ENCODE data around the gene NEGR1.
A peak's percentile ranks its signal among the peaks of the same experiment; 100 is the strongest.

Gene NEGR1

GRCh38 chr1:71869326-71869725, 413.0 kb downstream of the NEGR1 start:
- no peaks in the 10 kb centered on the region for H3K9me3 ChIP-seq (ENCODE audit: low read length)
- H3K36me3 ChIP-seq (ENCODE audit: insufficient read depth, low read length) = no peaks in the 10 kb centered on the region
- H3K4me3 ChIP-seq (ENCODE audit: low read length) = no peak overlapping the region
- H3K4me1 ChIP-seq (ENCODE audit: insufficient read depth, low read length) = no peaks in the 10 kb centered on the region
- no peaks in the 10 kb centered on the region for H3K27me3 ChIP-seq (ENCODE audit: insufficient read depth, low read length)
- no peak overlapping the region for H2AFZ ChIP-seq (ENCODE audit: low read depth, low read length)

DNA sequence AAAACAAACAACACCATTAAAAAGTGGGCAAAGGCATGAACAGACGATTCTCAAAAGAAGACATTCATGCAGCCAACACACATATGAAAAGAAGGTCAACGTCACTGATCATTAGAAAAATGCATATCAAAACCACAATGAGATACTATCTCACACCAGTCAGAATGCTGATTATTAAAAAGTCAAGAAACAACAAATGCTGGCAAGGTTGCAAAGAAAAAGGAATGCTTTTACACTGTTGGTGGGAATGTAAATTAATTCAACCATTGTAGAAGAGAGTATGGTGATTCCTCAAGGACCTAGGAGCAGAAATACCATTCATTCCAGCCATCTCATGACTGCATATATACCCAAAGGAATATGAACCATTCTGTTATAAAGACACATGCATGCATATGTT, 419.6 kb downstream of the NEGR1 start:
- Histone ChIP-seq H3K9me3 (ENCODE audit: low read length) (no peaks in the 10 kb centered on the region), H3K36me3 (ENCODE audit: insufficient read depth, low read length) (no peaks in the 10 kb centered on the region), H3K27me3 (ENCODE audit: insufficient read depth, low read length) (no peaks in the 10 kb centered on the region), H3K4me1 (ENCODE audit: insufficient read depth, low read length) (peaks cover under 1% of the 10 kb centered on the region), H2AFZ (ENCODE audit: low read depth, low read length) (no peak overlapping the region), H3K4me3 (ENCODE audit: low read length) (no peak overlapping the region)

DNA sequence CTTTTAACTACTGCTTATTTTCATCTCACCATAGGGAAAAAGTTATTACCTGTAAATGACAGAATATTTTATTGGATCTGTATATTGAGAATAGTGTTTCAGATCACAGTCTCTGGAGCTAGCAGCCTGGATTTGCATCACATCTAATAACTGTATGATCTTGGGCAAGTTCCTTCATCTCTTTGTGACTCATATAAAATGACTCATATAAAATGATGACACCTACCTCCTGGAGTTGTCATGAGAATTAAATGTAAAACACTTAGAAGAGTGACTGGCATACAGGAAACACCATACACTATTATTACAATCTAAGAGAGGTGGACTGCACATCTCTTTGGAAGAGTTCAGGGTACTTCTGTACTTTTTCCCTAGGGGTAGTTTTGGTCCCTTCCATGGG, 421.3 kb downstream of the NEGR1 start:
- Histone ChIP-seq H2AFZ (ENCODE audit: low read depth, low read length) (no peak overlapping the region), H3K36me3 (ENCODE audit: insufficient read depth, low read length) (no peaks in the 10 kb centered on the region), H3K4me1 (ENCODE audit: insufficient read depth, low read length) (peaks cover 2% of the 10 kb centered on the region), H3K27me3 (ENCODE audit: insufficient read depth, low read length) (no peaks in the 10 kb centered on the region), H3K9me3 (ENCODE audit: low read length) (no peaks in the 10 kb centered on the region), H3K4me3 (ENCODE audit: low read length) (no peak overlapping the region)

DNA sequence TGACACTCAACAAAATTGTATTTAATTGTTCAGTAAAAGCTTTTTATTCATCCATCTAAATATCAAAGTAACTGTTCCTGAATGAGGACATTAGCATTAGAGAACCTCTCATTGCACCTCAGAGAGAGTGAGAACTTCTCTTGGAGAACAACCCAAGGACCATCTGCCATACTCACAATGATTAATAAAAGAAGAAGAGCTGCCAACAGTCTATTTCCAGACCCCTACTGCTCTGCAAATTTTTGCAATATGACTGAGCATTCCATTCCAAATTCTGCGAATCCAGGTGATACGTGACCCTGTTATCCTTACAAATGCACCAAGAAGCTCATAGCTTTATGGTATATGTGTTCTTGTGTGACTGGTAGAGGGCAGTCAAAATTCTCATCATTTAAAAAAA, 422.5 kb downstream of the NEGR1 start:
- no peaks in the 10 kb centered on the region for H3K9me3 ChIP-seq (ENCODE audit: low read length)
- no peak overlapping the region for H3K4me3 ChIP-seq (ENCODE audit: low read length)
- H3K4me1 ChIP-seq (ENCODE audit: insufficient read depth, low read length) = peaks cover 2% of the 10 kb centered on the region
- H2AFZ ChIP-seq (ENCODE audit: low read depth, low read length) = no peak overlapping the region
- H3K36me3 ChIP-seq (ENCODE audit: insufficient read depth, low read length) = no peaks in the 10 kb centered on the region
- H3K27me3 ChIP-seq (ENCODE audit: insufficient read depth, low read length) = no peaks in the 10 kb centered on the region

GRCh38 chr1:71857862-71858261, 424.5 kb downstream of the NEGR1 start:
- no peaks in the 10 kb centered on the region for H3K27me3 ChIP-seq (ENCODE audit: insufficient read depth, low read length)
- H3K4me1 ChIP-seq (ENCODE audit: insufficient read depth, low read length) = peaks cover 5% of the 10 kb centered on the region
- no peaks in the 10 kb centered on the region for H3K9me3 ChIP-seq (ENCODE audit: low read length)
- H3K4me3 ChIP-seq (ENCODE audit: low read length) = no peak overlapping the region
- H2AFZ ChIP-seq (ENCODE audit: low read depth, low read length) = no peak overlapping the region
- no peaks in the 10 kb centered on the region for H3K36me3 ChIP-seq (ENCODE audit: insufficient read depth, low read length)

DNA sequence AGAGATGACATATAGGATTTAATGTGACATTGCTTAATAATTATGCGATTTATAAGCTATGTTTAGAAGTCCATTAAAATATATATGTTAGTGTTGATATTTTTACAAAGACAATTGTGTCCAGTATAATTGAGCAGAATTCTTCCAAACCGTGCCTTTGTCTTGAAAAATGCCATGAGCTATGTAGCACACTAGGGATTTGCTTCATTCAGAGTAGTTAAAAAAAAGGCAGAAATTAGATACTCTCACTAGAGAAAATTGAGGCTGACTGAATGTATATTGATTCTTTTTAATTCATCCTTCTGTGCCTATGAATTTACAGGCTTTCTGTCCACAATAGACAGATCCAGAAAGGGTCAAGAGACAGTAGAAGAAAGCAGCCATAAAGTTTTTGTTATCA, 429.0 kb downstream of the NEGR1 start:
- no peaks in the 10 kb centered on the region for H3K27me3 ChIP-seq (ENCODE audit: insufficient read depth, low read length)
- H3K9me3 ChIP-seq (ENCODE audit: low read length) = no peaks in the 10 kb centered on the region
- H2AFZ ChIP-seq (ENCODE audit: low read depth, low read length) = no peak overlapping the region
- H3K4me1 ChIP-seq (ENCODE audit: insufficient read depth, low read length) = peaks cover 9% of the 10 kb centered on the region
- no peaks in the 10 kb centered on the region for H3K36me3 ChIP-seq (ENCODE audit: insufficient read depth, low read length)
- no peak overlapping the region for H3K4me3 ChIP-seq (ENCODE audit: low read length)

DNA sequence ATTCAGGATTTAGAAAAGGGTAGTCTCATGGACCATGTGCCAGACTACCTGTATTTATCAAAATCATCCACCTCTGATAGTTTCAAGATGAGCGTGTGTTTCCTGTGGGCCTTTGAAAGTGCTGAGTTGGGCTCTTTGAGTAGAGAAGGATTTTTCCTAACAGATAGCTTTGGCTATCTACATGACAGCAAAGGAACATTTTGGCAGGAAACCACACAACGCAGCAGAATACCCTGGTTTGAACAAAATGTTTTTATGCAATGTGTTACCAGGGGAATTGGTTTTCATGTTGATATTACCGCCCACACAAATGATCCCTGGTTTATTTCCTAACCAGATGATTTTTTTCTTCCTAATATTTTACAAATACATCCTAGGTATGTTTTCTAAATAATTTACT, 431.4 kb downstream of the NEGR1 start:
- H3K9me3 ChIP-seq (ENCODE audit: low read length) = no peaks in the 10 kb centered on the region
- H2AFZ ChIP-seq (ENCODE audit: low read depth, low read length) = no peak overlapping the region
- no peaks in the 10 kb centered on the region for H3K27me3 ChIP-seq (ENCODE audit: insufficient read depth, low read length)
- H3K36me3 ChIP-seq (ENCODE audit: insufficient read depth, low read length) = no peaks in the 10 kb centered on the region
- H3K4me1 ChIP-seq (ENCODE audit: insufficient read depth, low read length) = peaks cover 6% of the 10 kb centered on the region
- no peak overlapping the region for H3K4me3 ChIP-seq (ENCODE audit: low read length)

GRCh38 chr1:71850515-71850914, 431.8 kb downstream of the NEGR1 start:
- Histone ChIP-seq H3K9me3 (ENCODE audit: low read length) (no peaks in the 10 kb centered on the region), H3K36me3 (ENCODE audit: insufficient read depth, low read length) (no peaks in the 10 kb centered on the region), H3K4me3 (ENCODE audit: low read length) (no peak overlapping the region), H3K4me1 (ENCODE audit: insufficient read depth, low read length) (peaks cover 6% of the 10 kb centered on the region), H3K27me3 (ENCODE audit: insufficient read depth, low read length) (no peaks in the 10 kb centered on the region), H2AFZ (ENCODE audit: low read depth, low read length) (no peak overlapping the region)

DNA sequence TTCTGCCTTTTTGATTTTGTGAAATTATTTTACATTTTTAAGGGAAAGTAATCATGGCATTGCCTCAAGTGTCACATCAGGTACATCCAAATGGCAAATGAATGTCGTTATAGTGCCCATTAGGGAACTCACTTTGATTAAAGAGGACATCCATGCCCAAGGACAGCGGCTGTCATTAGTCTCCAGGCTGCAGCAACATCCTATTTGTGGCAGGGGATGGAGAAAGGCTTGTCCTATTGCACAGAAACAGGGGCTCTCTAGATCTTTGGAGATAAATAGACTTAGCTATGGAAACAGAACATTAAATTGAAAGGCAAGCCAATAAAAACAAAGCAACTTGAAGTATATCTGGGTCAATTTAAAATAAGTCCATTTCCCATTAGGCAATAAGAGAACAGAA, 439.3 kb downstream of the NEGR1 start:
- H2AFZ ChIP-seq (ENCODE audit: low read depth, low read length) = no peak overlapping the region
- H3K36me3 ChIP-seq (ENCODE audit: insufficient read depth, low read length) = no peaks in the 10 kb centered on the region
- H3K27me3 ChIP-seq (ENCODE audit: insufficient read depth, low read length) = no peaks in the 10 kb centered on the region
- no peak overlapping the region for H3K4me3 ChIP-seq (ENCODE audit: low read length)
- no peaks in the 10 kb centered on the region for H3K4me1 ChIP-seq (ENCODE audit: insufficient read depth, low read length)
- no peaks in the 10 kb centered on the region for H3K9me3 ChIP-seq (ENCODE audit: low read length)

DNA sequence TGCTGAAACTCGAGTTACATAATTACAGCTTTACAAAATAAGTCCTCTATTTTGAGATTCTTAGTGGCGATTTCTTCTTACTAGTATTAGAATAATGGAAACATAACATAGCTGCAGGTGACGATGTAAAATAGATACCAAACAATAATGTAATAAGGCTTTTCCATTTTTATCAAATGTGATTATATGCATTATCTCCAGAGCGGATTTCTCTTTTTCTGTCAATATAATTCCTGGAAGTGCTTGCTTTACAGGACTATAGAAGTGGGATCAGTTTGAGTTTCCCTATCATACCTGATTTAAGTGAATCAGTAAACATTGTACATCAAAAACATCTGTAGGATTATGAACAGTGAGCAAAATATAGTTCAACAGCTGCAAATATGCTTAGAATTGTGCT, 442.5 kb downstream of the NEGR1 start:
- no peaks in the 10 kb centered on the region for H3K36me3 ChIP-seq (ENCODE audit: insufficient read depth, low read length)
- H3K9me3 ChIP-seq (ENCODE audit: low read length) = no peaks in the 10 kb centered on the region
- H3K27me3 ChIP-seq (ENCODE audit: insufficient read depth, low read length) = no peaks in the 10 kb centered on the region
- no peaks in the 10 kb centered on the region for H3K4me1 ChIP-seq (ENCODE audit: insufficient read depth, low read length)
- H3K4me3 ChIP-seq (ENCODE audit: low read length) = no peak overlapping the region
- no peak overlapping the region for H2AFZ ChIP-seq (ENCODE audit: low read depth, low read length)

DNA sequence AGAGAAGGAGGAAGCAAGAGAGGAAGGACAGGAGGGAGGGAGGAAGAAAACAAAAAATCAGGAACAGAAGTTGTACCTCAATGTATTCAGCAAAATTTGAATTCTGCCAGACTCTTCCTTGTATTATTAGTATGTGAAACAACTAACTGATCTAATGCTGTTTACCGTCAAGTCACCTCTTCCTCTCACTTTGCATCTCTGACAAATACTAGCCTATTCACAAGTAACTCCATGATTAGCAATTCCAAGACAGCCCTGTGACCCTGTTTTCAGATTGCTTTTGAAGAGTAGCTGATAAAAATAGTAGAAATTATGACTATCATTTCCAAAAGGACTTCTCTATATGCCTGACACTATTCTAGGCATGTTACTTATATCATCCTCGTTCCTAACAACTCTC, 445.4 kb downstream of the NEGR1 start:
- Histone ChIP-seq H3K4me3 (ENCODE audit: low read length) (no peak overlapping the region), H3K4me1 (ENCODE audit: insufficient read depth, low read length) (no peaks in the 10 kb centered on the region), H3K27me3 (ENCODE audit: insufficient read depth, low read length) (no peaks in the 10 kb centered on the region), H3K9me3 (ENCODE audit: low read length) (no peaks in the 10 kb centered on the region), H3K36me3 (ENCODE audit: insufficient read depth, low read length) (no peaks in the 10 kb centered on the region), H2AFZ (ENCODE audit: low read depth, low read length) (peak overlapping the region; percentile 28)

DNA sequence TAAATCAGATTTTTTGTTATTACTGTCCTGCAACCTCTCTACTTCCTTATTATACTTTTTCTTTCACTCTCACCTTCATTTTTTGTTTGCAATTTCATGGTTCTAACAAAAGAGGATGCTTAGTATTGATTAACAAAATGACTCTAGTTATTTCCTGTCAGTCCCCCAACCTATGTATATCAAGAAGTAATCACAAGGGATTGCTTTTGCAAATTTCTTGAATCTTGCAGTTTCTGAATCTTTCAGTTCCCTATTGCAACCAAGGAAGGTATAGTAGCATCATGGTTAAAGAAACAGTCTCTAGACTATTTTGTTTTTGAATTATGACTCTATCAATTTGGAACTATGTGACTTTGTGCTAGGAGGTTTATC, 446.9 kb downstream of the NEGR1 start:
- no peak overlapping the region for H2AFZ ChIP-seq (ENCODE audit: low read depth, low read length)
- H3K36me3 ChIP-seq (ENCODE audit: insufficient read depth, low read length) = no peaks in the 10 kb centered on the region
- no peak overlapping the region for H3K4me3 ChIP-seq (ENCODE audit: low read length)
- H3K9me3 ChIP-seq (ENCODE audit: low read length) = no peaks in the 10 kb centered on the region
- H3K4me1 ChIP-seq (ENCODE audit: insufficient read depth, low read length) = no peaks in the 10 kb centered on the region
- no peaks in the 10 kb centered on the region for H3K27me3 ChIP-seq (ENCODE audit: insufficient read depth, low read length)

GRCh38 chr1:71834601-71835441, 447.5 kb downstream of the NEGR1 start:
- Histone ChIP-seq H3K36me3 (ENCODE audit: insufficient read depth, low read length) (no peaks in the 10 kb centered on the region), H3K9me3 (ENCODE audit: low read length) (no peaks in the 10 kb centered on the region), H3K27me3 (ENCODE audit: insufficient read depth, low read length) (no peaks in the 10 kb centered on the region), H3K4me3 (ENCODE audit: low read length) (no peak overlapping the region), H3K4me1 (ENCODE audit: insufficient read depth, low read length) (no peaks in the 10 kb centered on the region), H2AFZ (ENCODE audit: low read depth, low read length) (no peak overlapping the region)

- H3K9me3 ChIP-seq (ENCODE audit: low read length) = no peaks in the 10 kb centered on the region
- no peaks in the 10 kb centered on the region for H3K27me3 ChIP-seq (ENCODE audit: insufficient read depth, low read length)
- H3K36me3 ChIP-seq (ENCODE audit: insufficient read depth, low read length) = no peaks in the 10 kb centered on the region
- no peak overlapping the region for H2AFZ ChIP-seq (ENCODE audit: low read depth, low read length)
- H3K4me1 ChIP-seq (ENCODE audit: insufficient read depth, low read length) = peaks cover 19% of the 10 kb centered on the region
- no peak overlapping the region for H3K4me3 ChIP-seq (ENCODE audit: low read length)
Measured at GRCh38 chr1:71831646-71832045, 450.7 kb downstream of the NEGR1 start.
